HEK293 (cell line): ENCODE measurements around the gene SRF.

Experiments used
- CTCF ChIP-seq: fragments of 450-650 bp; formaldehyde crosslinking; IDR thresholded peaks from 2 replicates; pipeline ENCODE4 v1.5.1; 2016; ENCODE audit warnings: missing biosample characterization, missing genetic modification characterization
- HOXC10 ChIP-seq: sonication (generic); formaldehyde crosslinking; IDR thresholded peaks from 2 replicates; pipeline ENCODE4 v1.8.1; 2023; ENCODE audit warnings: mild to moderate bottlenecking, missing genetic modification reagents
- PBX3 ChIP-seq: sonication (generic); formaldehyde crosslinking; IDR thresholded peaks from 2 replicates; pipeline ENCODE4 v1.8.1; 2022; ENCODE audit warnings: mild to moderate bottlenecking, moderate library complexity, missing genetic modification reagents
- RBAK ChIP-seq: fragments of 450-650 bp; formaldehyde crosslinking; IDR thresholded peaks from 2 replicates; pipeline ENCODE4 v1.5.1; 2016; ENCODE audit warnings: missing biosample characterization, missing genetic modification characterization
- YY1 ChIP-seq: fragments of 450-650 bp; formaldehyde crosslinking; IDR thresholded peaks from 2 replicates; pipeline ENCODE4 v1.5.1; 2018; ENCODE audit warnings: missing biosample characterization, missing genetic modification characterization
- ZBTB21 ChIP-seq: fragments of 450-650 bp; formaldehyde crosslinking; IDR thresholded peaks from 2 replicates; pipeline ENCODE4 v1.5.1; 2017; ENCODE audit warnings: missing biosample characterization, missing genetic modification characterization
- ZFP3 ChIP-seq: fragments of 450-650 bp; formaldehyde crosslinking; IDR thresholded peaks from 2 replicates; pipeline ENCODE4 v1.5.1; 2016; ENCODE audit warnings: low read depth, missing biosample characterization, missing genetic modification characterization
- ZNF175 ChIP-seq: fragments of 450-650 bp; formaldehyde crosslinking; IDR thresholded peaks from 2 replicates; pipeline ENCODE4 v1.5.1; 2016; ENCODE audit warnings: missing biosample characterization, missing genetic modification characterization
- ZNF350 ChIP-seq: fragments of 450-650 bp; formaldehyde crosslinking; IDR thresholded peaks from 2 replicates; pipeline ENCODE4 v1.5.0; 2017; ENCODE audit warnings: missing biosample characterization, mild to moderate bottlenecking, missing genetic modification characterization
- ZNF510 ChIP-seq: fragments of 450-650 bp; formaldehyde crosslinking; IDR thresholded peaks from 2 replicates; pipeline ENCODE4 v1.5.1; 2018; ENCODE audit warnings: mild to moderate bottlenecking, missing genetic modification characterization, missing biosample characterization; ENCODE audit not compliant: insufficient replicate concordance

- TF ChIP-seq ZNF510 (tag by site-specific recombination), result no peak
- no peak for TF ChIP-seq PBX3 (CRISPR knock-in tag)
- TF ChIP-seq ZFP3 (tag by site-specific recombination), result no peak
- no peak for TF ChIP-seq CTCF (tag by site-specific recombination)
- TF ChIP-seq HOXC10, result no peak
- TF ChIP-seq ZBTB21 (tag by site-specific recombination), result no peak
- TF ChIP-seq YY1 (tag by site-specific recombination), result no peak
- TF ChIP-seq ZNF350 (tag by site-specific recombination), result no peak
- no peak for TF ChIP-seq RBAK (tag by site-specific recombination)
- no peak for TF ChIP-seq ZNF175 (tag by site-specific recombination)
Measured at GRCh38 chr6:43125119-43125518, 46.0 kb upstream of the SRF start.
